SH-SY5Y (cell line): ENCODE data around the gene CAV3.

ENCODE experiments used
- GATA2 ChIP-seq: IDR thresholded peaks from 2 replicates; pipeline ENCODE4 v1.6.1; 2011; ENCODE audit warnings: mild to moderate bottlenecking, low read depth, low read length
- GATA3 ChIP-seq: IDR thresholded peaks from 2 replicates; pipeline ENCODE4 v1.6.1; 2011; ENCODE audit warnings: low read depth, mild to moderate bottlenecking, low read length, moderate library complexity

- TF ChIP-seq GATA3 (no peak), GATA2 (no peak)
Measured at GRCh38 chr3:8738639-8739038, 5.0 kb downstream of the CAV3 start.
